GM21367 (cell line): ENCODE data around the gene LIAS.
"Not testable (repeated sequence)": the region's sequence is repeated elsewhere in the genome, so short reads cannot be mapped to it uniquely, and the experiment has no call there.

ENCODE experiments used
- ATAC-seq: cut with Tn5 transposase; IDR thresholded peaks from one replicate; pipeline ENCODE4 v1.9.1; 2021; ENCODE audit not compliant: unreplicated experiment

The LIAS gene

DNA sequence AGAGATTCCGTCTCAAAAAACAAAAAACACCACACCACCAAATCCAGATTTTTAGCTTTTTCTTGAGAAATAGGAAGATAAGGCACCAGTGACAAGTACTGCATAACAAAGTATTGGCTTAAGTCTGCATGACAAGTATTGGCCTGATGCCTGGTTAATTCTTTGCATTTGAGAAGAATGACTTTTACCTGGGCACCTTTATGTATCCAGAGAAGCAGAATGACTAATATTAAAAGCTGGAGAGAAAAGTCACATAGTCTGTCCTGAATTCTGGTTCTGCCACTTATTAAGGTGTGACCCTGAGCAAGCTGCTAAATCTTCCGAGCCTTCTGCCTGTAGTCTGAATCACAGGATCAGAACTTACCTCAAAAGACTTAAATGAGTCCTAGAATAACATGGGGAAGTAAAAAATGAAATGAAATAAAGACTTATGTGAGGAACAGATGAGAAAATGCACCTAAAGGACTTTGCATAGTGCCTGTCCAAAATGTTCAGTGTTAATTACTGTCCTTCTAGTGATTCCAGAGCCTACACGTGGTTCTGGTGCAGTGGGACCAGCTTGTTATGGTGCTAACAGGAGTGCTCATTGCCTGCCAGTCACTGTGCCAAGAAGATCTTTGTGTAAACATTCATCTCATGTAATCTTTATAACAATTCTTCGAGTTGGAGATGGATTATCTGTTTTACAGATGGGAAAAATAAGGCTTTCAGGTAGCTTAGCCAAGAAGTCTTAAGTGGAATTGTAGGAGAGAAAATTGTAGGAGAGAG, 36.8 kb downstream of the LIAS start:
- ATAC-seq = no peak

DNA sequence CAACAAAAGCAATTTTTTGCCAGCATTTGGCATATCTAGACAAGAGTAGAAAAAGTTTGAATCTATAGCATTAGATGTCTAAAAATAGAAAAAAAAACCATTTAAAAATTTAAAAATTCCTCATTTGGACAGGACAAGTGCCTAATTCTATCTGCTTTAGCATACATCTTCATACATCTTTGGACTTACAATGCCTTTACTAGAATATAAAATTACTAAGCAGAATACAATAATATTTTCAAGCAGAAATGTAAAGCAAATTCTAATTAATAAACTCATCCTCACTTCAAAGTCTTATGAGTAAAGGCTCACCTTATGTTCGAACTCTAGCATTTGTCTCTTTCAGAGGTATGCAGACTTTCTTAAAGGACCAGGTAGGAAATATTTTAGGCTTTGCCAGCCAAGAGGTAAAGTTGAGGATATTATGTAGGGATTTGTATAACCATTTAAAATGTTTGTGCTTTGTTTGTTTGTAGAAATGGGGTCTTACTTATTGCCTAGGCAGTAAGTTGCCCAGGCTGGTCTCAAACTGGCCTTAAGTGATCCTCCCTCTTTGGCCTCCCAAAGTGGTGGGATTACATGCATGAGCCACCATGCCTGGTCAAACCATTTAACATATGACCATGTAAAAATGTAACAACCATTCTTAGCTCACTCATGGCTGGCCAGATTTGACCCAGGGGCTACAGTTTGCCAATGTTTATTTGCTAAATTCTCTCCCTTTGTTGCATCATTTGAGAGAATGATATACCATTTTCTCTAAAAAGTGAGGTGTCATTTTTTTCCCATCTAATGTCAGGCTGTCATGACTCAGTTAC, 39.3 kb downstream of the LIAS start:
- no peak for ATAC-seq

DNA sequence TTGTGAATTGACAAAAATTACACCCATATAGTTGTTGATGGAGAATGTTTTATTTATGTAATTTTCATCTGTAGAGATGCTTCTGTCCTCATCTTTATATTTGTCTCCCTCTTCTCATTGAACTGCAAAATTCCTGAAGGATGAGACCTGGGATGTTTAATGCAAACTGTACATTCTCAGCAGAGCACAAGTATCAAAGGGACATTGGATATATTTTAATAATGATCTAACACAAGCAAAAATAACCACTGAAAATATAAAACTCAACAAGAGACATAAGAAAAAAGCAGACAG, 39.8 kb downstream of the LIAS start:
- ATAC-seq = no peak

DNA sequence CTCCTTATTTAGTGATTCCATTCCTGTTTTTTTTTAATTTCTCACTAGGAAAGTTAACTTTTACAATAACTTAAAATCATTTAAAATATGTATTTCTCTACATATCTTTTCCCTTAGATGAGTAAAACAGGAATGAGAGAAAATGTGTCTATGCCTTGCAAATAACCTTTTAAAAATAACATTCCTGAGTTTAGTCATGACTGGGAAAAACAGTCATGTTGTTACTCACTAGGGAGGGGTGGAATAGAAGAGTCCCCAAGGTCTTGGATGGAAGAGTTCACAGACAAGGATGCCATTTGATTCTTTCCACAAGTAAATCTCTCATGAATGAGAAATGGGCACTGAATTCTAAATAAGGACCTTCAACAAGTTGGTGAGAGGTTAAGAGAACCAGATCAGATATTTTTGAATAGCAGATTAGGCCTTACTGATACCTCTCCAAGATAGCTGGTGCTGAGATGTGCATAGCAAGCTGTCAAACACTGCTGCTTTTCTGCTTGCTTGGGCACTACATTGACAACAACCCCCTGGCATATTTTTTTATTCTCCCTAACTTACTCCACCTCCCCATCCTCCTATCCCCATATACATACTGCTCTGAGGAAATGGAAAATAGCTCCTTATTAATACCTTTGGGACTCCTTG, 43.3 kb downstream of the LIAS start:
- ATAC-seq = no peak

DNA sequence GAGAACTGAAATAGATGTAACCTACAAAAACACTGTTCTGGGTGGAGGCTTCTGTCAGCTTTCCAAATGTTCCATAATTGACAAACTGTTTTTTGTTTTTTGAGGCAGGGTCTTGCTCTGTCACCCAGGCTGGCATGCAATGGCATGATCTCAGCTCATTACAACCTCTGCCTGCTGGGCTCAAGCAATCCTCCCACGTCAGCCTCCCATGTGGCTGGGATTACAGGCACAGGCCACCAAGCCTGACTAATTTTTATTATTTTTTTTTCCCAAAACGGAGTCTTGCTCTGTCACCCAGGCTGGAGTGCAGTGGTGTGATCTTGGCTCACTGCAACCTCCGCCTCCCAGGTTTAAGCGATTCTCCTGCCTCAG, 43.8 kb downstream of the LIAS start:
- ATAC-seq = not testable (repeated sequence)

DNA sequence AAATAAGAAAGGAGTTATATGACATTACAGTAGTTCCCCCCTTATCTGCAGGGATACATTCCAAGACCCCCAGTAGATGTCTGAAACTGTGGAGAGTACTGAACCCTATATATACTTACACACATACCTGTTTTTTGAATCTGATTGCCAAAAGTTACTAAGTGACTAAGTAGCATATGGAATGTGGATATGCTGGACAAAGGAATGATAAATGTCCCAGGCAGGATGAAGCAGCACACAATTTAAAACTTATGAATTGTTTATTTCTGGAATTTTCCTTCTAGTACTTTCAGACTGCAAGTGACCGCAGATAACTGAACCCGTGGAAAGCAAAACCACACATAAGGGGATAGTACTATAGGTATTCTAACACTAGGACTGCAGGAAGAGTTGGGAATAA, 45.7 kb downstream of the LIAS start:
- ATAC-seq = no peak

DNA sequence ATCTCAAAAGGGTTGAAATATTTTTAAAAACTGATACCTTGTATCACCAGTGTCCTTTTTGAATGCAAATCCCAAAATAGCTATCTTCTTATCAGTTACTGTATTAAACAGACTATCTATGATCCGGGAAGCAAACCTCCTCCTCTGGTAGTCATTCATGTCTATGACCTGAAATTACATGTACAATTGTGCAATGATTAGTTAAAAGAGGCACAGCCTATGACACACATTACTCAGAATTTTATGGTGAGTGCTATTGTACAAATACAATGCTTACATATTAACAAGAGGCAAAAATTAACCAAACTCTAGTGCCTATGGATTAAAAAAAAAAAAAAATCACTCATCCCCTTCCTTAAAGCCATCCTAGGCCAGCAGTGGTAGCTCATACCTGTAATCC, 46.7 kb downstream of the LIAS start:
- ATAC-seq = no peak

DNA sequence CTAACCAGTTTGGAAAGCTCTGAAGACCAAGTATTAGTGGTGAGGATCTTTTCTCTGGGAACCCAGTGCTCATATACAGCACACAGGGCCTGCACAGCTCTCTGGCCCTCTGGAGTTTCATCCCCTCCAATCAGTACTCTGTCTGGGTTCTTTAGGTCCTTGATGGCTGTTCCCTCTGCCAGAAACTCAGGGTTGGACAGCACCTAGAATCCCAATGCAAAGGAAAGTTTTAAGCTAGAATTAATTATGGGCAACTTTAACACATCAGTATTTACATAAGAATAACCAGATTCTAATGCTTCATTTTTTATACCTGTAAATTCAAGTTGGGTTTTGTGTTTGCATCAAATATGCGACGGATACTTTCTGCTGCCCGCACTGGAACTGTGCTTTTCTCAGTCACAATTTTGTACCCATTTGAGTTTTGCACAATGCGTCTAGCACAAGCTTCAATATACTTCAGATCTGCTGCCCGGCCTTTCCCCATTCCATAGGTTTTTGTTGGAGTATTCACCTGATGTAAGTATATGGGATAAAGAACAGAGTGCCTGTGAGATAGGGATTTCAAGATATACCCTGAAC, 51.6 kb downstream of the LIAS start:
- ATAC-seq = no peak

DNA sequence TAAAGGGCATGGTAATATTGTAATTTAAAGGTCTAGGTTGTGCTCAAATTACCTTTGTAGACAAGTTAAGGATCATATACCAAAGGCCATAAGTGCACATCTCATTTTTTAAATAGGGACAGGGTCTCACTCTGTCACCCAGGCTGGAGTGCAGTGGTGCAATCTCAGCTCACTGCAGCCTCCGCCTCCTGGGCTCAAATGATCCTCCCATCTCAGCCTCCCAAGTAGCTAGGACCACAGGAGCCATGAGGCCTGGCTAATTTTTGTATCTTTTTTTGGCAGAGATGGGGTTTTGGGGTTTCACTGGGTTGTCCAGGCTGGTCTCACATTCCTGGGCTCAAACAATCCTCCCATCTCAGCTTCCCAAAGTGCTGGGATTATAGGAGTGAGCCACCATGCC, 55.4 kb downstream of the LIAS start:
- not testable (repeated sequence) for ATAC-seq

DNA sequence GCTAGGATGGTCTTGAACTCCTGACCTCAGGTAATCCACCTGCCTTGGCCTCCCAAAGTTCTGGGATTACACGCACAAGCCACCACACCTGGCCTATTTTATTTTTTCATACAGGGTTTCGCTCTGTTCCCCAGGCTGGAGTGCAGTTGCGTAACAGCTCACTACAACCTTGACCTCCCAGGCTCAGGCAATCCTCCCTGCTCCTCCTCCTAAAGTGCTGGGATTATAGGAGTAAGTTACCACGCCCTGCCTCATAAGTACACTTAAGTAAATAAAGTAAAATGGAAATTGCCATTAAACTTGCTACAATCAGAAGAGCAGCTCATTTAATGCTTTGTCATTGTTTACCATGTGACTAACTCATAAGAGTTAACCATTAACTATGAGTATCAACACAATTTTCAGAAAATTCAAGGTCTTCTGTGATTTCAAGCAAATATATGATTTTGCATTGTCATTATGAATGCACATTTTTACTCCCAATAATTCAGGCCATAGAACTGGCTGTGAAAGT, 56.1 kb downstream of the LIAS start:
- no peak for ATAC-seq

DNA sequence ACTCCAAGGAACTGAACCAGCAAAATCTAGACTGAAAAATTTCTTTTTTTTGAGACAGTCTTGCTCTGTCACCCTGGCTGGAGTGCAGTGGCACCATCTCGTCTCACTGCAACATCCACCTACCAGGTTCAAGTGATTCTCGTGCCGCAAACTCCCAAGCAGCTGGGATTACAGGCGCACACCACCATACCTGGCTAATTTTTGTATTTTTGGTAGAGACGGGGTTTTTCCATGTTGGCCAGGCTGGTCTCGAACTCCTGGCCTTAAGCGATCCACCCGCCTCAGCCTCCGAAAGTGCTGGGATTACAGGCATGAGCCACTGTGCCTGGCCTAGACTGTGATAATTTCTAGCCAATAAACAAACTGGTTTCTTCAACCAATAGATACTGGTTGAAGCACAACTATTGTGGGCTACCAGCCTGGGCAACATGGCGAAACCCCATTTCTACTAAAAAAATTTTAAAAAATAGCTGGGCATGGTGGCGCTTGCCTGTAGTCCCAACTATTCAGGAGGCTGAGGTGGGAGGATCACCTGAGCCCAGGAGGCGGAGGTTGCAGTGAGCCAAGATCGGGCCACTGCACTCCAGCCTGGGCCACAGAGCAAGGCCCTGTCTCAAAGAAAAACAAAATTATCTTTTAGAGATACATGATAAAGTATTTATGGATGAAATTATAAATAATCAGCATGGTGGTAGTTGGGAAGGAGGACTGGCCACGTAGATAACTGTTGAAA, 57.0 kb downstream of the LIAS start:
- ATAC-seq = not testable (repeated sequence)

DNA sequence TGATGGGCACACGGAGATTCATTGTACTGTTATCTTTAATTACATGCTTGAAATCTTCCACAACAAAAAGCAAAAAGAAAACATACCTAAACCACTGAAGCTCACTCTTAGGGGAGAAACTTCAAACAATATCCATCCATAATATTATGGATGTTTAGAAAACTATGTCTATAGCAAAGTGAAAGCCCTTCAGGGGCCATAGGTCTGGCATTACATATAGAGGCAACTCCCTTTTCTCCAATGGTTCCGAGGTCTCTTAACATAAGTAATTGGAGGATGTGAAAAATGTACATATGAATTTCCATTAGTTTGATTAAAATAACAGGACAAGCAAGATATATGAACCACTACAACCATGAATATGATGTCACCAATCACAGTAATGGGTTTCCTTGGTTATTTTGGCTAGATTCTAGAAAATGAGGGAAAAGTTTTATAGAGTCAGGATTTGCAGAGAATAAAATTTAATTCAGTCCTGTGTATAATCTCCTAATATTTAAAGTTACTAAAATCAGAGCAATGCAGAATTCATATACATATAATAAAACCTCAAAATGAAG, 57.6 kb downstream of the LIAS start:
- no peak for ATAC-seq

DNA sequence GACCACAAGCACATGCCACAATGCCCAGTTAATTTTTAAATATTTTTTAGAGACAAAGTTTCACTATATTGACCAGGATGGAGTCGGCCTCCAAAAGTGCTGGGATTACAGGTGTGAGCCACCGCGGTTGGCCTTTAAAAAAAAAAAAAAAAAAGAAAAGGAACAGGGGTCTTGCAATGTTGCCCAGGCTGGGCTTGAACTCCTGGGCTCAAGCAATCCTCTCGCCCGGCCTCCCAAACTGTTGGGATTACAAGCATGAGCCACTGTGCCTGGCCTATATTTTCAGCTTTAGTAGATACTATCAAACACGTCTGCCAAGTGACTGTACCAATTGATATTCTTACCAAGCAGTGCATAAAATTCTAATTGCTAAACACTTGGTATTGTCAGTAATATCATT, 59.6 kb downstream of the LIAS start:
- ATAC-seq = no peak

DNA sequence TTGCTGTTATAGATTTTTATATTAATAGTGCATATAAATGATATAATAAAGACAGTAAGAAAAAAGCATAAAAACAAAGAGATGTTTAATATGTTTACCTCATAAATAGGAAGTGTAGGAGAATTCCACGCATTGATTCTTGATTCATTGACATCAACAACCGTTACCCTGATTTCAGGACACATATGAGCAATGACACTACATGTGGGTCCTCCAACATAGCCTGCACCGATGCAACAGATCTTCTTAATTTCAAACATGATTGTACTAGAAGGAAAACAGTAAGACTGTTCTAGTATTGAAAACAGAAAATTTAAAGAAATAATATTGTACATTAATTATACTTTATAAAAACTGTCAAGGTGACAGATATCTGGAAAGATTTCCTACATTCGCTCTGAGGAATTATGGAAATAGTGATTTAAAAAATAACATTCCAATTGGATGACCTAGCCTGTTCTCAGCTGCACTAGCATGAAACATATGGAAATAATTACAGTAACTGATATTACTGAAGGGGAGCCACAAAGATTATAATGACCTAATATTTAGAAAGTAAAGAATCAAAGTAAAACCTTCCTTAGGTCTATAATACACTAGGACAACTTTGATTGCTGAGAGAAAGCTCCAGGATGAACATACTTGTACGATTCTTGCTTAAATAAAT, 62.5 kb downstream of the LIAS start:
- no peak for ATAC-seq

DNA sequence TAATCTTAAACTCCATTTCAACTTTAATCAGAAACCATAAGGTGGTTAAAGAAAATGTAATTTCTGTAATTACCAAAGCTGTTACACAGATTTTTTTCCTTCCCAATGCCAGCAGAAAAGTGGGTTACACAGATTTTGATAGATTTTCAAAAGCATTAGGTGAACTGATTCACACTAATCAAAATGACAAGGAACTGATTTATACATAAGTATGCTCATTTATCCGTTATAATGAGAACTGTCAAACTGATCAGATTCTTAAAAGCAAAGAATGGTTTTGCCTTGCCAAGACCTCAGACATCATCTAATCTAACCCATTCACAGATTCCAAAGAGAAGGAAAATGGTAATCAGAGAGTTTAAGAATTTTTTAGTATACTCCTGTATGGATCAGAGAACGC, 63.2 kb downstream of the LIAS start:
- no peak for ATAC-seq

DNA sequence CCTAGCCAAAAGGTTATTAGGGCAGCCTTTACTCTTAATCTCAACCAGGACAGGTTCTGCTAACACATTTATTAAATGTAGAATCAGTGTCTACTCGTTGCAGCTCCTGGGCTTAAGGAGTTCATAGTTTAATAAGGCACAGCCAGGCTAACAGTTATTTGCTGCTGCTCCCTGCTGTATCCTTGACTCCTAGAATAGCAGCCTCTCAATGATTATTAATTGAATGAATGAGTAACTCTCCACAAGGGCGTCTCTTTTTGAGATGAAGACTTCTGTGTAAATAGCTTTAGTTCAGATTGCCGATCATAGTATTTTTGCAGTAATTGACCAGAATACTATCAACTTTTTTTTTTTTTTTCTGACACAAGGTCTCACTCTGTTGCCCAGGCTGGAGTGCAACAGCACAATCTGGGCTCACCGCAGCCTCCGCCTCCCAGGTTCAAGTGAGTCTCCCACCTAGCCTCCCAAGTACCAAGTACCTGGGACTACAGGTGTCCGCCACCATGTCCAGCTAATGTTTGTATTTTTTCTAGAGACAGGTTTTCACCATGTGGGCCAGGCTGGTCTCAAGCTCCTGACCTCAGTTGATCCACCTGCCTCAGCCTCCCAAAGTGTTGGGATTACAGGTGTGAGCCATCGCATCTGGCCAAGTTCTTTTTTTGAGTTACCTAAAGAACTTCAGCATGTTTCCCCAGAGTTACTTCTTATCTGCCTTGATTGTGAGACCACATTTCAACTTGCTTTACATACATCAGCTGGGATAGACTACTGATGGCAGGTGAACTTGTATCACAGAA, 65.5 kb downstream of the LIAS start:
- no peak for ATAC-seq

DNA sequence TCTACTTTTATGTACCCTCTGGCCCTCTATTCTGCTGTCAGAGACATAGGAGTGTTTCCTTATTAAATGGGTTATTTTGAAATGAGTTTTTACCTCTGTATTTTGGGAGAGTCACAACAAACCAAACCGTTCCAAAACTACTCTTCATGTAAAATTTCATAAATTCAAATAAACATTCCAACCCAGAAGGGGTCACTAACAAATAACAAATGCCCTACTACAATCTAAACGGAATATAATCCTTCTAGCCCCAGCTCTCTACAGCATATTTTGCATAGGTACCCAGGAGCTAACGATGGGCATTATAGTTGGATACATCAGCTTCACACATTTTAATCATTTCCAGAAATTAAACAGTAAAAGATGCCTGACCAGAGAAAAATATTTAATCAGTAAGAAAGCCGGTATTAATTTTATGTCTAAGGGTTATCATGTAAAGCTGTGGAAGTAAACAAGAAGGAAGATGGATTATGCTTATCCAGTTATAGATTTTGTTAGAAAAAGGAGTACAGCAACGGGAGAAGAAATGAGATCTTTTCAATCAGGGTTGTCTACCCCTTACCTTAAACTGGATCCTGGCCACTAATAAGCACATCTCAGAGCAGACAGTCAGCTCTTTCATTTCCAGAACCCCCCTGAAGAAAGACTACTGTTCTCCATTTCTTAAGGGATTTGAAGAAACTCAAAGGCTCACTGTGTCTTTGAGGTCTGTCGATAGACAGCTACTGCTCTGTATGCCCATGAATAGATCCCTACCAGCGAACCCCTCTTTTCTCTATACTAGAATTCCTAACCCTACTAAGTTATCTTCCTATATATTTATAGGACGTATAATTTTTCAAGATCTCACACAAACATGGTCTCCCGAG, 67.2 kb downstream of the LIAS start:
- ATAC-seq = no peak

DNA sequence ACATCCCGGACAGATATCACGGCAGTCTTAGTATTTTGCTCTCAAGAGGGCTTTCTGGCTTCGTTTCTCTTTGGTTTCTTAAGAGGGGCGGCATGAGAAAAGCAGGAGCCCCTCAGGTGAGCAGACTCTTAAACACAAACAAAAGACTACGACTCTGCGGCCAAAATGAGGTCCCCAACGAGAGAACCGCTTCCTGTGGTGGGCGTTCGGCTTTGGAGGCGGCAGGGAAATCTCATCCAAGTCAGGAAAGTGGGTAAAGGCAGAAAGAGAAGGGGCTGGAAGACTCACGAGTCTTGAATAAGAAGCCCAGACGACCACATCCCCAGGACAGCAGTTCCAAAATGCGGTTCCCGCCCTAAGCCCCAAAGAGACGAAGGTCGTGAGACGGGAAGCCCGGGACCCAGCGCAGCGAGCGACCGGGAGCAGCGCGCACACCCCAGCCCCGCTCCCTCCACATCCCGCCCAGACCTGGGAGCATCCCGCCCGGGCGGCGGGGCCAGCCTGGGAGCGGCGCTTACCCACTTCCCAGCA, 68.0 kb downstream of the LIAS start:
- ATAC-seq = peak; percentile 15
